ENCODE results near the gene KCNT2. TPM values are rescaled to one million over a fixed set of nuclear protein-coding genes. Genes with fewer than 3 reads are reported as not detected.

KCNT2 gene
- total and polyA plus RNA-seq, 9 donors: 4.8 to 10.6 (median 8.4) TPM

DNA sequence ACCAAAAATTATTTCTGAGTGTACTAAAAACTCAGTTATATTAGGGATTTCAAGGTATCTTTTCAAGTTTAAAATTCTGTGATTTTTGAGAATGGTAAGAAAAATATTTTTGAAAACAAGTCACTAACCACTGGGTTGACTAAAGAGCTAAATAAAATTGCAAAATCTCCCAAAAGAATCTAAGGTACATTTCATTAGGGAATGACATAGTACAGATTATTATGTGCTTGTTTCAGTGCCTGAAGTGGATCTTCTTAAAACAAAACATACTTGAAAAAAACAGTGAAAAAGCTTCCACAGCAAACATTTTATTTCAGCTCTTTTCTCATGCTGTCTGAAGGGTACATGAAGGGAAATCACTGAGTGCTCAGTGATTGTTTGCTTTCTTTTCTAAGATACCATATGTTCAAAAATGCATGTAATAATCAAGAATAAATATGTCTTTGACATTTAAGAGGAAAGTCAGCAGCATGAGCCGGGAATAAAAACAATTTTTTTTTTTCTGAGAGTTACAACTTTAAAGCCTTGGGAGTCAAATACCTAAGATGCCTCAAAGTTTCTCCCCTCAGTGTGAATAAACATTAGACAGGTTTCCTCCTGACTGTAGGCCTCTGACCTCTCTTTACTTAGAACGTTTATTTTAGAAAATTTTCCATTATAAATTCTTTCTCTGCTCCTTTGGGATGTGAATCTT lies 200.7 kb downstream of the KCNT2 start:
- H3K27ac ChIP-seq (ENCODE audit: low read length): no peak overlapping the region
- no peaks in the 10 kb centered on the region for H3K27me3 ChIP-seq (ENCODE audit: control insufficient read depth, insufficient read depth, low read length)
- no CpG with 5 or more reads among the region's 2 CpGs for WGBS (ENCODE audit: insufficient coverage)
- H3K4me3 ChIP-seq (ENCODE audit: low read length): no peak overlapping the region
- peak; percentile 20 for DNase-seq
- no peaks in the 10 kb centered on the region for H3K36me3 ChIP-seq (ENCODE audit: control insufficient read depth, insufficient read depth, low read length)
- H3K4me1 ChIP-seq (ENCODE audit: control insufficient read depth, insufficient read depth, low read length): no peaks in the 10 kb centered on the region
- H3K9me3 ChIP-seq (replicated peaks; ENCODE audit: control insufficient read depth, low read depth, low read length): no peaks in the 10 kb centered on the region

DNA sequence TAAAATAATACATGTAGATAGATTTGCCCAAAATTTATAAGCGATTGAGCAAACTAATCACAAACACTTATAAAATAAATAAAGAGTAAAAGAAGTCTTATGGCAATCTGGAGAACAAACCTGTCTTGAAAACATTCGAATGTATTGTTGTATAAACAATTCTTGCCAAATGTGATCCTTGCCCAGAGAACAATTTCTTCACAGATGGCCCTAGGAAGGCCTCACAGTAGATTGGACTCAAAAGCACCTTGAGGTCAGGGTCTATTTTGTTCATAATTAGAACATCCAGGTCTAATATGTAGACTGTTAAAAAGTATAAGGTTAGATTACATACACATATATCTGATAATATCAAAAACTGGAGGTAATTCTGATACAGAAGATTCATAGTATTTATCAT lies 202.4 kb downstream of the KCNT2 start:
- H3K27me3 ChIP-seq (ENCODE audit: control insufficient read depth, insufficient read depth, low read length): no peaks in the 10 kb centered on the region
- DNase-seq: no peak
- no peaks in the 10 kb centered on the region for H3K9me3 ChIP-seq (replicated peaks; ENCODE audit: control insufficient read depth, low read depth, low read length)
- H3K36me3 ChIP-seq (ENCODE audit: control insufficient read depth, insufficient read depth, low read length): no peaks in the 10 kb centered on the region
- H3K27ac ChIP-seq (ENCODE audit: low read length): no peak overlapping the region
- no peak overlapping the region for H3K4me3 ChIP-seq (ENCODE audit: low read length)
- H3K4me1 ChIP-seq (ENCODE audit: control insufficient read depth, insufficient read depth, low read length): no peaks in the 10 kb centered on the region
- no CpG with 5 or more reads among the region's 2 CpGs for WGBS (ENCODE audit: insufficient coverage)

DNA sequence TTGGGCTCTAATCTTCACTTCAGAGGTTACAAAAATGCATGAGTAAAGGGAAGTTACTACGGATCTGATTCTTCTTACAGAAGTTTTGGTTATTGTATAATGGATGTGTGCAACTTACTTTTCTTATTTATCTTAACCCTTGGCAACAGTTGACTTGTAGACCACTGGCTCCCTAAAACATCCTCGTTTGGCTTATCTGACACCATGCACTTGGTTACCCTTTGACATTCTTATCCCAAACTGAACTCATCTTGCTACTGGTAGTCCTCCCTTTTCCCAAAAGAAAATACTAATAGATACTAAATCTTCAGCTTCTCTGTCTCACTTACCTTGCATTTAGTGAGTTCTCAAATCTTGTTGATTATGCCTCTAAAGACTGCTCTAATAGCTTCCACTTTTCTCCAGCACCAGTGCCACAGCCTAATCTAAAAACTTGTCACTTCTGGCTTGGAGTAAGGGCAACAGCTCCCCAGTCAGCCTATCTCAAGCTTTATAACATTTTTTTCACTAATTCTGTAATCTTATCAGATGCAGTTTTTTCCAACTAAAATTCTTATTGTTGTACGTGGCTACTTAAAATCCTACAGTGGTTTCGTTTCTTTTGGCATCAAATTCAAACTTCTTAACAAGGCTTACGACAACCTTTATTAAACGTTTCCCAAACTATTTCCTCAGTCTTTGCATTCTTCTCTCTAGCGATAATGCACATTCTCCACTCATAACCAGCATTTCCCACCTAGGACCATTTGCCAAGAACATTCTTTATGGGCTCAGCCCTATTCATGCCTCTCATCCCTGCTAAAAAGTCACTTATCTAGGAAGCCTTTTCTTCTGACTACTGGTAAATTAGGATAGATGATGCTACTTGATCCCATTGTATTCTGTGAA lies 204.2 kb downstream of the KCNT2 start:
- Histone ChIP-seq H3K9me3 (replicated peaks; ENCODE audit: control insufficient read depth, low read depth, low read length) (no peaks in the 10 kb centered on the region), H3K27ac (ENCODE audit: low read length) (no peak overlapping the region), H3K36me3 (ENCODE audit: control insufficient read depth, insufficient read depth, low read length) (no peaks in the 10 kb centered on the region), H3K27me3 (ENCODE audit: control insufficient read depth, insufficient read depth, low read length) (no peaks in the 10 kb centered on the region), H3K4me3 (ENCODE audit: low read length) (no peak overlapping the region), H3K4me1 (ENCODE audit: control insufficient read depth, insufficient read depth, low read length) (no peaks in the 10 kb centered on the region)
- DNase-seq: no peak
- 86% methylated on average over 6 of the region's 7 CpGs for WGBS (ENCODE audit: insufficient coverage)

DNA sequence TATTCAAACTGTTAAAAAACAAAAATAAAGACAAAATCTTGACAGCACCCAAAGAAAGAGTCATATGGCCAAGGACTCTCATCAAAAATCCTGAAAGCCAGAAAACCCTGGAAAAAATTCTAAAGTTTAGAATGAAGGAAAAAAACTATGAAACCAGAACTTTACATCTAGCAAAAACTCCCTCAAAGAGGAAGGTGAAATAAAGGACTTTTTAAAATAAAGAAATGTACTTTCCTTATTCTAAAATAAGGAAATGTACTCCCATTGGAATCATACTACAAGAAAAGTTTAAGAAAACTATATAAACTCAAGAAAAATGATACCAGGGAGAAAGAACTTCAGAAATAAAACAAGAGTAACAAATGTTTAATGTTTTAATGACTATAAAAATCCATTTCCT lies 206.3 kb downstream of the KCNT2 start:
- Histone ChIP-seq H3K36me3 (ENCODE audit: control insufficient read depth, insufficient read depth, low read length) (no peaks in the 10 kb centered on the region), H3K9me3 (replicated peaks; ENCODE audit: control insufficient read depth, low read depth, low read length) (no peaks in the 10 kb centered on the region), H3K27me3 (ENCODE audit: control insufficient read depth, insufficient read depth, low read length) (no peaks in the 10 kb centered on the region), H3K4me3 (ENCODE audit: low read length) (no peak overlapping the region), H3K4me1 (ENCODE audit: control insufficient read depth, insufficient read depth, low read length) (no peaks in the 10 kb centered on the region), H3K27ac (ENCODE audit: low read length) (no peak overlapping the region)
- DNase-seq: no peak

DNA sequence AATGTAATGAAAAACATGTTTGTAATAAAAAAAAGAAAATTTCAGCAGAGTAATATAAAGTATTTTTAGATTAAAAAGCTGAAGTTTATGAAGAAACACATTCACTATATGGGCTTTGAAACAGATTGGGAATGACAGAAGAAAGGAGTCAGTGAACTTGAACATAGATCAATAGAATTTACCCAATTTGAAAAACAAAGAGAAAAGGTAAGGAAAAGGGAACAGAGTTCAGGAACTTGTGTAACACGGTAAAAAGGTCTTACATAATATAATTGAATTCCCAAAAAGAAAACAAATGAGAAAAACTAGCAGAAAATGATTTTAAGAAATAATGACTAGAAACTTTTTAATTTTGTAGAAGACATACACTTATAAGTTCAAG lies 206.8 kb downstream of the KCNT2 start:
- no peak overlapping the region for H3K27ac ChIP-seq (ENCODE audit: low read length)
- no CpG with 5 or more reads among the region's 1 CpG for WGBS (ENCODE audit: insufficient coverage)

DNA sequence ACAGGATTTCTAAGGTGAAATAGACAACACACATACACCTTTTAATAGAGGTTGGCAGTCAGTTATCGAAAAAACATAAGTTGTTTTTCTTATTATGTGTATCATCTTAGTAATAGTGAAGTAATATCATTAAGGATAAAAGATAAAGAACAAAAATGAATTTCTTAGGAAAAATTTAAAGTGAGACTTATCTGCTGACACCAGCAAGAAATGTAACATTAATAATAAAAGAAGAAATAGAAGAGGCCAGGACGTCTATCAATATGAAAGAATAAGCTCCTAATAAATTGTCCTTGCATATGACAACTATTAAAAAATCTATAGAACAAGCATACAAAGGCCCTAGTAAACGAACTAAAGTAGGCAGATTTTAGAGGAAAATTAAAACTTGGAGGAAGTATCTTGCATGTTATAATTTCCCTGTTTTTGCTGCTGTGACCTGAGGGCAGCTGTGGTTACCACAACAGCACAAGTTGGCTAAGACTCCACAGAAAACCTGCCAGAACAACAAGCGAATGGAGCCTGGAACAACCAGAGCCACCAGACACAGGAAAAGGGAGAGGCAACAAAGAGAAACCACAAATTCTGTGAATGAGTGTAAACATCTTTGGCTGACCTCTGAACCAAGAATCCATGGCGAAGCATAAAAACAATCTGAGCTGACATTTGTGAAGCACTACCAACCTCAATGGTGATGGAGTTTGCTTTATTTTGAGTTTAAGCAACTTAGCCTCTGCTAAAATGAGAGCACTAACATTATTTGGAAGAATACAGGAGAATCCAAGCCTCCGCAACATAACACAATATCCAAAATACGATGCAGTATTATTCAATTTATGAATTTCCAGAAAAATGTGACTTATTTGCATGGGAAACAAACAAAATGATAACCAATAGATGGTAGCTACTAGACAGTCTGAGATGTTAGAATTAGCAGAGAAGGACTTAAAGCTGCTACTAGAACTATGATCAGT lies 207.5 kb downstream of the KCNT2 start:
- no peak overlapping the region for H3K27ac ChIP-seq (ENCODE audit: low read length)
- no peaks in the 10 kb centered on the region for H3K4me1 ChIP-seq (ENCODE audit: control insufficient read depth, insufficient read depth, low read length)
- H3K4me3 ChIP-seq (ENCODE audit: low read length): no peak overlapping the region
- peak; percentile 18 for DNase-seq
- no peaks in the 10 kb centered on the region for H3K36me3 ChIP-seq (ENCODE audit: control insufficient read depth, insufficient read depth, low read length)
- H3K27me3 ChIP-seq (ENCODE audit: control insufficient read depth, insufficient read depth, low read length): no peaks in the 10 kb centered on the region
- H3K9me3 ChIP-seq (replicated peaks; ENCODE audit: control insufficient read depth, low read depth, low read length): no peaks in the 10 kb centered on the region
- 40% methylated on average over 1 of the region's 7 CpGs for WGBS (ENCODE audit: insufficient coverage)

More for the DNA sequence above, 206.8 kb downstream of the KCNT2 start:
- Histone ChIP-seq H3K4me1 (ENCODE audit: control insufficient read depth, insufficient read depth, low read length) (no peaks in the 10 kb centered on the region), H3K27me3 (ENCODE audit: control insufficient read depth, insufficient read depth, low read length) (no peaks in the 10 kb centered on the region), H3K4me3 (ENCODE audit: low read length) (no peak overlapping the region), H3K36me3 (ENCODE audit: control insufficient read depth, insufficient read depth, low read length) (no peaks in the 10 kb centered on the region), H3K9me3 (replicated peaks; ENCODE audit: control insufficient read depth, low read depth, low read length) (no peaks in the 10 kb centered on the region)
- DNase-seq: no peak

DNA sequence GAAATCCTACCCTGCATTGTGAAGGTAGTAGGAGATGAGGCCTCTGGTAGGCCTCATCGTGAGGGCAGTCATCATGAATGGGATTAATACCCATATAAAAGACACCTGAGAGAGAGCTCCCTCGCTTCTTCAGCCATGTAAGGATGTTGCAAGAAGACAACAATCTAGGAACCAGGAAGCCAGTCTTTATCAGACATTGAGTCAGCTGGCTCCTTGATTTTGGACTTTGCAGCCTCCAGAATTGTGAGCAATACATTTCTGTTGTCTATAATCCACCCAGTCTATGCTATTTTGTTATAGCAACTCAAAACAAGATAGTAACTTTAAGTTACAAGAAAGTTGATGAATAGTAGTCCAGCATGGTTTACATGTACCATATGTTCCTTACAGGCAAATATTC lies 208.5 kb downstream of the KCNT2 start:
- no peaks in the 10 kb centered on the region for H3K9me3 ChIP-seq (replicated peaks; ENCODE audit: control insufficient read depth, low read depth, low read length)
- no peak overlapping the region for H3K4me3 ChIP-seq (ENCODE audit: low read length)
- no peaks in the 10 kb centered on the region for H3K27me3 ChIP-seq (ENCODE audit: control insufficient read depth, insufficient read depth, low read length)
- no peak for DNase-seq
- no peaks in the 10 kb centered on the region for H3K36me3 ChIP-seq (ENCODE audit: control insufficient read depth, insufficient read depth, low read length)
- H3K27ac ChIP-seq (ENCODE audit: low read length): no peak overlapping the region
- WGBS (ENCODE audit: insufficient coverage): no CpG with 5 or more reads among the region's 2 CpGs
- no peaks in the 10 kb centered on the region for H3K4me1 ChIP-seq (ENCODE audit: control insufficient read depth, insufficient read depth, low read length)

DNA sequence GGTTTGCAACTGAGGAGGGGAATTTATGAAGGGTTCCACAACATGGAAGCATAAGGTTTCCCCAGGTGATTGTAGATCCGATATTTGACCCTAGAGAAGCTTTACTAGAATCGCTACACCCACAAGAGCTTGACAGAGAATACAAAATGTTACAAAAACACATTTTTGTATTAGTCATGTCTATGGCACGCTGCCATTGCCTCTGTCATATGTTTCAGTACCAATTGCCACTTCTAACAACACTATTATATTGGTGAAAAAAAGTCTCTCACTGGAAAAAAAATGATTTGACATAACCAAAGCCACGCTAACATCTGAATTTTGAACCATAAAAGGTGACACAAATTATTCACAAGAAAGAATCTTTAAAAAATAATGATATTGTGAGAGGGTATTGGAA lies 214.5 kb downstream of the KCNT2 start:
- Histone ChIP-seq H3K27ac (ENCODE audit: low read length) (no peak overlapping the region), H3K4me1 (ENCODE audit: control insufficient read depth, insufficient read depth, low read length) (no peaks in the 10 kb centered on the region), H3K4me3 (ENCODE audit: low read length) (no peak overlapping the region), H3K9me3 (replicated peaks; ENCODE audit: control insufficient read depth, low read depth, low read length) (no peaks in the 10 kb centered on the region), H3K36me3 (ENCODE audit: control insufficient read depth, insufficient read depth, low read length) (no peaks in the 10 kb centered on the region), H3K27me3 (ENCODE audit: control insufficient read depth, insufficient read depth, low read length) (no peaks in the 10 kb centered on the region)
- no peak for DNase-seq
- WGBS (ENCODE audit: insufficient coverage): 100% methylated on average over 1 of the region's 4 CpGs

DNA sequence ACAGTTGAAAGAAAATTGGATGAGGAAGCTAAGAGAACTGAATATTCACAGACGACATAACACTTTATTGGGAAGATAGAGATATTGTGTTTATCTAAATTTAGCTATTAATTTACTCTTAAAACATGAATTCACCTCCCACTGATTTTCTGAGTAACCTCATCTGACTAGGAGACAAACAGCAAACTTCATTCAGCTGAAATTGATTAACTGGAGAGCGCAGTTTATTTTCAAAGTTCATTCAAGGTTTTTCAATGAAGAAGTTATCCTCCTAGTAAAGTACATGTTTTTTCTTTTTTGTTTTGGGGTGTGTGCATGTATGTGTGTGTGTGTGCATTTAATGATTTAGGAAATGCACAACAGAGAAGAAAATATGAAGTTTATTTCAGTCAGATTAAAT lies 215.0 kb downstream of the KCNT2 start:
- DNase-seq: no peak
- Histone ChIP-seq H3K4me3 (ENCODE audit: low read length) (no peak overlapping the region), H3K36me3 (ENCODE audit: control insufficient read depth, insufficient read depth, low read length) (no peaks in the 10 kb centered on the region), H3K4me1 (ENCODE audit: control insufficient read depth, insufficient read depth, low read length) (no peaks in the 10 kb centered on the region), H3K27ac (ENCODE audit: low read length) (no peak overlapping the region), H3K27me3 (ENCODE audit: control insufficient read depth, insufficient read depth, low read length) (no peaks in the 10 kb centered on the region), H3K9me3 (replicated peaks; ENCODE audit: control insufficient read depth, low read depth, low read length) (no peaks in the 10 kb centered on the region)
- no CpG with 5 or more reads among the region's 2 CpGs for WGBS (ENCODE audit: insufficient coverage)

DNA sequence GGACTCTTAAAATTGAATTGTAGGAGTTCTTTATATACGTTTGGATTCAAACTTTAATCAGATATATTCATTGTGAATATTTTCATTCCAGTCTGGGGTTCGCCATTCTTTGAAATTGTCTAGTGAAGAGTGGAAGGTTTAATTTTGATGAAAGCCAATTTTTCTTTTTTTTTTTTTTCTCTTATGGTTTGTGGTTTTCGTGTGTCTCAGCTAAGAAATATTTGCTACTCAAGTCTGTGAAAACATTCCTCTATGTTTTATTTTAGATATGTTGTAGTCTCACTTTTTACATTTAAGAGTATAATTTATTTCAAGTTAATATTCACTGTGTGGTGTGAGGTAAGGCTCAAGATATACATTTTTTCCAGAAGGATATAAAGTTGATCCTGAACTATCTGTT lies 220.5 kb downstream of the KCNT2 start:
- H3K4me1 ChIP-seq (ENCODE audit: control insufficient read depth, insufficient read depth, low read length): no peaks in the 10 kb centered on the region
- no peak overlapping the region for H3K27ac ChIP-seq (ENCODE audit: low read length)
- H3K36me3 ChIP-seq (ENCODE audit: control insufficient read depth, insufficient read depth, low read length): no peaks in the 10 kb centered on the region
- no peaks in the 10 kb centered on the region for H3K27me3 ChIP-seq (ENCODE audit: control insufficient read depth, insufficient read depth, low read length)
- DNase-seq: no peak
- WGBS (ENCODE audit: insufficient coverage): no CpG with 5 or more reads among the region's 3 CpGs
- H3K4me3 ChIP-seq (ENCODE audit: low read length): no peak overlapping the region
- no peaks in the 10 kb centered on the region for H3K9me3 ChIP-seq (replicated peaks; ENCODE audit: control insufficient read depth, low read depth, low read length)

Data from muscle of leg (tissue), 11 donors.